ENCODE data around the gene GAA. TPM values are rescaled to one million over a fixed set of nuclear protein-coding genes. Genes with fewer than 3 reads are reported as not detected.

The GAA gene
- total RNA-seq, 1 donor from 2014 or later = 143 TPM

GRCh38 chr17:80118601-80119270 is 17.4 kb downstream of the GAA start:
- ATAC-seq (peak in 1 of 2 donors; percentile 4), DNase-seq (no peak)
- intact Hi-C loops (cut with DNase I) = no loop called here
- H3K36me3 ChIP-seq = peaks cover 22% of the 10 kb centered on the region
- H3K27me3 ChIP-seq (ENCODE audit: low read depth) = no peaks in the 10 kb centered on the region
- no peak overlapping the region for H3K27ac ChIP-seq
- TF ChIP-seq, protein P1, sequence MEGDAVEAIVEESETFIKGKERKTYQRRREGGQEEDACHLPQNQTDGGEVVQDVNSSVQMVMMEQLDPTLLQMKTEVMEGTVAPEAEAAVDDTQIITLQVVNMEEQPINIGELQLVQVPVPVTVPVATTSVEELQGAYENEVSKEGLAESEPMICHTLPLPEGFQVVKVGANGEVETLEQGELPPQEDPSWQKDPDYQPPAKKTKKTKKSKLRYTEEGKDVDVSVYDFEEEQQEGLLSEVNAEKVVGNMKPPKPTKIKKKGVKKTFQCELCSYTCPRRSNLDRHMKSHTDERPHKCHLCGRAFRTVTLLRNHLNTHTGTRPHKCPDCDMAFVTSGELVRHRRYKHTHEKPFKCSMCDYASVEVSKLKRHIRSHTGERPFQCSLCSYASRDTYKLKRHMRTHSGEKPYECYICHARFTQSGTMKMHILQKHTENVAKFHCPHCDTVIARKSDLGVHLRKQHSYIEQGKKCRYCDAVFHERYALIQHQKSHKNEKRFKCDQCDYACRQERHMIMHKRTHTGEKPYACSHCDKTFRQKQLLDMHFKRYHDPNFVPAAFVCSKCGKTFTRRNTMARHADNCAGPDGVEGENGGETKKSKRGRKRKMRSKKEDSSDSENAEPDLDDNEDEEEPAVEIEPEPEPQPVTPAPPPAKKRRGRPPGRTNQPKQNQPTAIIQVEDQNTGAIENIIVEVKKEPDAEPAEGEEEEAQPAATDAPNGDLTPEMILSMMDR (IDR thresholded peaks at IDR 0.05) = no peak
- H3K9me3 ChIP-seq = no peaks in the 10 kb centered on the region
- no peak overlapping the region for H3K4me3 ChIP-seq
- no peaks in the 10 kb centered on the region for H3K4me1 ChIP-seq

GRCh38 chr17:80119271-80119791 is 17.9 kb downstream of the GAA start:
- Histone ChIP-seq H3K27ac (no peak overlapping the region), H3K4me3 (no peak overlapping the region), H3K4me1 (no peaks in the 10 kb centered on the region), H3K27me3 (ENCODE audit: low read depth) (no peaks in the 10 kb centered on the region), H3K9me3 (no peaks in the 10 kb centered on the region), H3K36me3 (peaks cover 22% of the 10 kb centered on the region)
- intact Hi-C loops (cut with DNase I) = no loop called here
- TF ChIP-seq, protein P1 (IDR thresholded peaks at IDR 0.05) = no peak
- no peak for ATAC-seq
- DNase-seq = no peak

DNA sequence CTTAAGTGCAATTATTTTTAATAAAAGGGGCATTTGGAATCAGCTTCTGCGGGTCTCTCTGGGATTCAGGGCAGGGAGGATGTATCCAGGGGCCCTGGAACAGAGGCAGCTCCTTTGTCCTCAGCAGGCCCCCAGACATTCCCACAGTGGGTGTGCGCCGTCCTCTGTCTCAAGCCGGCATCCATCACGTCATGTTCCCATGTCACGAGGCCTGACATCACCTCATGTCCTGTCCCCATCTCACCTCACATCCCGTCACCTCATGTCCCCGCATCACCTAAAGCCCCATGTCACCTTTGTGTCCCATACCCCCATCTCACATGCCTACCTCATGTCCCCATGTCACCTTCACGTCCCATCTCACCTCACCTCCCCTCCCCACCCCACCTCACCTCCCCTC is 18.5 kb downstream of the GAA start:
- H3K4me3 ChIP-seq = no peak overlapping the region
- TF ChIP-seq, protein P1 (IDR thresholded peaks at IDR 0.05) = no peak
- ATAC-seq = no peak
- H3K27me3 ChIP-seq (ENCODE audit: low read depth) = no peaks in the 10 kb centered on the region
- no peaks in the 10 kb centered on the region for H3K4me1 ChIP-seq
- peaks cover 22% of the 10 kb centered on the region for H3K36me3 ChIP-seq
- no peaks in the 10 kb centered on the region for H3K9me3 ChIP-seq
- no peak for DNase-seq
- H3K27ac ChIP-seq = no peak overlapping the region
- intact Hi-C loops (cut with DNase I) = no loop called here

GRCh38 chr17:80122026-80122575 is 20.7 kb downstream of the GAA start:
- Histone ChIP-seq H3K36me3 (peaks cover 22% of the 10 kb centered on the region), H3K9me3 (no peaks in the 10 kb centered on the region), H3K4me1 (no peaks in the 10 kb centered on the region), H3K4me3 (no peak overlapping the region), H3K27ac (no peak overlapping the region), H3K27me3 (ENCODE audit: low read depth) (no peaks in the 10 kb centered on the region)
- no peak for DNase-seq
- intact Hi-C loops (cut with DNase I) = no loop called here
- ATAC-seq = no peak
- TF ChIP-seq, protein P1 (IDR thresholded peaks at IDR 0.05) = no peak

GRCh38 chr17:80122926-80123505 is 21.6 kb downstream of the GAA start:
- H3K9me3 ChIP-seq = no peaks in the 10 kb centered on the region
- intact Hi-C loops (cut with DNase I) = no loop called here
- no peaks in the 10 kb centered on the region for H3K27me3 ChIP-seq (ENCODE audit: low read depth)
- H3K4me1 ChIP-seq = no peaks in the 10 kb centered on the region
- no peak for ATAC-seq
- H3K27ac ChIP-seq = no peak overlapping the region
- peaks cover 13% of the 10 kb centered on the region for H3K36me3 ChIP-seq
- TF ChIP-seq, protein P1 (IDR thresholded peaks at IDR 0.05) = no peak
- H3K4me3 ChIP-seq = no peak overlapping the region
- DNase-seq = no peak
